22Rv1 (cell line): ENCODE measurements around the gene TRIM39.

Experiments
- ZFX ChIP-seq: fragments of 450-650 bp; IDR thresholded peaks from 2 replicates; pipeline ENCODE4 v1.6.1; 2017; ENCODE audit warnings: antibody characterized with exemption, borderline replicate concordance
- TF ChIP-seq, protein P1 (sequence below): fragments of 450-650 bp; IDR thresholded peaks from 2 replicates; pipeline ENCODE4 v1.5.1; 2017; ENCODE audit warnings: mild to moderate bottlenecking

DNA sequence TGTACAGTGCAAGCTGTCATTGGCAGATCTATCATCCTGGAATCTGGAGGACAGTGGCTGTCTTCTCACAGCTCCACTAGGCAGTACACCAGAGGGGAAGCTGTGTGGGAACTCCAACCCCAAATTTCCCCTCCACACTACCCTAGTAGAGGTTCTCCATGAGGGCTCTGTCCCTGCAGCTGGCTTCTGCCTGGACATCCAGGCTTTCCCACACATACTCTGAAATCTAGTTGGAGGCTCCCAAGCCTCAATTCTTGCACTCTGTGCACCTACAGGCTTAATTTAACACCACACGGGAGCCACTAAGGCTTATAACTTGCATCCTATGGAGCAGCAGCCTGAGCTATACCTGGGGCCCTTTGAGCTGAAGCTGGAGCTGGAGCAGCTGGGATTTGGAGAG, 43.0 kb upstream of the TRIM39 start:
- TF ChIP-seq, protein P1, sequence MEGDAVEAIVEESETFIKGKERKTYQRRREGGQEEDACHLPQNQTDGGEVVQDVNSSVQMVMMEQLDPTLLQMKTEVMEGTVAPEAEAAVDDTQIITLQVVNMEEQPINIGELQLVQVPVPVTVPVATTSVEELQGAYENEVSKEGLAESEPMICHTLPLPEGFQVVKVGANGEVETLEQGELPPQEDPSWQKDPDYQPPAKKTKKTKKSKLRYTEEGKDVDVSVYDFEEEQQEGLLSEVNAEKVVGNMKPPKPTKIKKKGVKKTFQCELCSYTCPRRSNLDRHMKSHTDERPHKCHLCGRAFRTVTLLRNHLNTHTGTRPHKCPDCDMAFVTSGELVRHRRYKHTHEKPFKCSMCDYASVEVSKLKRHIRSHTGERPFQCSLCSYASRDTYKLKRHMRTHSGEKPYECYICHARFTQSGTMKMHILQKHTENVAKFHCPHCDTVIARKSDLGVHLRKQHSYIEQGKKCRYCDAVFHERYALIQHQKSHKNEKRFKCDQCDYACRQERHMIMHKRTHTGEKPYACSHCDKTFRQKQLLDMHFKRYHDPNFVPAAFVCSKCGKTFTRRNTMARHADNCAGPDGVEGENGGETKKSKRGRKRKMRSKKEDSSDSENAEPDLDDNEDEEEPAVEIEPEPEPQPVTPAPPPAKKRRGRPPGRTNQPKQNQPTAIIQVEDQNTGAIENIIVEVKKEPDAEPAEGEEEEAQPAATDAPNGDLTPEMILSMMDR: no peak
- TF ChIP-seq ZFX: no peak
